HG02642 (cell line): Measurements from ENCODE around the gene UNC93B1.

Experiments used
- ATAC-seq: cut with Tn5 transposase; IDR thresholded peaks from one replicate; pipeline ENCODE4 v1.9.1; 2021; ENCODE audit warnings: mild to moderate bottlenecking; ENCODE audit not compliant: unreplicated experiment, poor library complexity

The UNC93B1 gene

GRCh38 chr11:68026391-68027105 lies 22.7 kb upstream of the UNC93B1 start:
- ATAC-seq: no peak

- no peak for ATAC-seq
These were observed 21.1 kb upstream of the UNC93B1 start for GRCh38 chr11:68025047-68025446.

GRCh38 chr11:68024508-68024907 lies 20.6 kb upstream of the UNC93B1 start:
- ATAC-seq: no peak

GRCh38 chr11:68022531-68022930 lies 18.6 kb upstream of the UNC93B1 start:
- ATAC-seq: no peak

GRCh38 chr11:68021167-68021787 lies 17.4 kb upstream of the UNC93B1 start:
- ATAC-seq: no peak

GRCh38 chr11:68020575-68020974 lies 16.7 kb upstream of the UNC93B1 start:
- ATAC-seq: no peak

- ATAC-seq: no peak
These were observed 15.6 kb upstream of the UNC93B1 start for GRCh38 chr11:68019486-68019885.

GRCh38 chr11:68018730-68019190 lies 14.9 kb upstream of the UNC93B1 start:
- no peak for ATAC-seq

GRCh38 chr11:68017980-68018729 lies 14.3 kb upstream of the UNC93B1 start:
- no peak for ATAC-seq

- no peak for ATAC-seq
These were observed 13.3 kb upstream of the UNC93B1 start for GRCh38 chr11:68016904-68017817.

- no peak for ATAC-seq
These were observed 12.4 kb upstream of the UNC93B1 start for GRCh38 chr11:68016161-68016903.

GRCh38 chr11:68015467-68015866 lies 11.6 kb upstream of the UNC93B1 start:
- ATAC-seq: no peak

GRCh38 chr11:68014947-68015447 lies 11.1 kb upstream of the UNC93B1 start:
- ATAC-seq: no peak

GRCh38 chr11:68014157-68014946 lies 10.5 kb upstream of the UNC93B1 start:
- no peak for ATAC-seq

GRCh38 chr11:68013611-68014156 lies 9.8 kb upstream of the UNC93B1 start:
- no peak for ATAC-seq

GRCh38 chr11:68012843-68013610 lies 9.1 kb upstream of the UNC93B1 start:
- ATAC-seq: no peak

- no peak for ATAC-seq
These were observed 8.3 kb upstream of the UNC93B1 start for GRCh38 chr11:68012044-68012842.
